ENCODE measurements around the gene RGS9BP. TPM values are rescaled to one million over a fixed set of nuclear protein-coding genes. Genes with fewer than 3 reads are reported as not detected.
"Not testable (repeated sequence)": the region's sequence is repeated elsewhere in the genome, so short reads cannot be mapped to it uniquely, and the experiment has no call there.

Gene RGS9BP
- total and polyA plus RNA-seq, 2 of the 13 experiments (the other 11 are each of a cell fraction or from before 2014, with no cell fraction given) = 0.01 TPM; not detected in 1

DNA sequence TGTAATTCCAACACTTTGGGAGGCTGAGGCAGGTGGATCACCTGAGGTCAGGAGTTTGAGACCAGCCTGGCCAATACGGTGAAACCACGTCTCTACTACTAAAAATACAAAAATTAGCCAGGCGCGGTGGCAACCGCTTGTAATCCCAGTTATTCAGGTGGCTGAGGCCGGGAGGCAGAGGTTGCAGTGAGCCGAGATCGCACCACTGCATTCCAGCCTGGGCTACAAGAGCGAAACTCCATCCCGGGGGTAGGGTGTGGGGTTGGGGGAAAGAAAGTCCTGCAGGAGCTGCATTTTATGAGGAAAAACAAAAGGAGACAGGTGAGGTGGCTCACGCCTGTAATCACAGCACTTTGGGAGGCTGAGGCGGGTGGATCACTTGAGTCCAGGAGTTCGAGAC, 23.3 kb upstream of the RGS9BP start:
- CTCF ChIA-PET (ENCODE audit: low intra/inter-chr PET ratio, low total read pairs) = not testable (repeated sequence)

DNA sequence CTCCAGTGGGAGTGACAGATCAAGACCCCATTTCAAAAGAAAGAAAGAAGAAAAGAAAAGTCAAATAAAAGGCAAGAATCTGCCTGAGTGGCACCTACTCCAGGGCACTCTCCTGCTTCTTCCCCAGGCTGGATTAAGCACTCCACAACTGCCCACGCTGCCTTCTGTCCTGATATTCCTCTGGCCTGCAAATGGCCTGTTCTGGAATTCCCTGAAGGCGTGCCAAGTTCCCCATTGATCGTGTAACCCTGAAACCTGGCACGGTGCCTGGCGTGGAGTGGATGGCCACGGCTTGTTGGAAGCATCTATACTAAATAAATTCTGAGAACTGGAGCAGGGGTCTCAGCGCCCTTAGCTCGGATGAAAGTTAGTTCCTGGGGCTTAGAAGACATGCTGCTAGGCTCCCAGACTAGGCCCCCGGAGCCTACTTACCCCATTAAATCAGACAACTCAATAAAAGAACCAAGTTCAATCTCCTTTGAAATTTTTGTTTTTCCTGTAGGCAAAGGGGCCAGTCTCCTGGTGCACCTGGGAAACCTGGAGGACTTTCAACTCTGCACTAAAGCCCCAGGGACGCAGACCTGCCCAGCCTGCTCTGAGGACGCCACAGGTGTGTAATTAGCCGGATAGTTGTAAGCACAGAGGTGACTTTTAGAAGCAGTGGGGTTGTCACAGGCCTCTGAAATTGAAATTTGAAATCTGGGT, 22.6 kb upstream of the RGS9BP start:
- POLR2A ChIA-PET = no interaction called here
- ATAC-seq (no peak), DNase-seq (ENCODE audit: low spot score) (no peak), FAIRE-seq (no peak)
- H3K9me3 ChIP-seq (ENCODE audit: low read length) = no peaks in the 10 kb centered on the region
- peaks cover 12 to 28% of the 10 kb centered on the region in 2 experiments; a peak in 4 of 5 replicates for H3K36me3 ChIP-seq (replicated peaks in 1 of 2; ENCODE audit: control insufficient read depth in 1 of 2, insufficient read depth in 2 of 2, low read length in 2 of 2)
- in situ Hi-C loops (cut with HindIII; ENCODE audit: extremely low pct_ligation_motif_present, low pct_unique_long_range_greater_than_20kb) (no loop called here), intact Hi-C loops (cut with micrococcal nuclease; ENCODE audit: unreplicated experiment) (no loop called here)
- H3K4me1 ChIP-seq (ENCODE audit: insufficient read depth, low read length) = no peaks in the 10 kb centered on the region
- H3K79me2 ChIP-seq (ENCODE audit: insufficient read depth, low read length) = no peaks in the 10 kb centered on the region
- CTCF ChIA-PET (ENCODE audit: low intra/inter-chr PET ratio, low total read pairs) = no interaction called here
- H2AFZ ChIP-seq (ENCODE audit: low read length) = no peak overlapping the region
- H3K4me2 ChIP-seq (ENCODE audit: low read depth, low read length) = no peak overlapping the region
- no peak overlapping the region for H3K4me3 ChIP-seq (replicated peaks in 1 of 3; ENCODE audit: insufficient read depth in 1 of 3, low read depth in 2 of 3, low read length in 3 of 3)
- TF ChIP-seq, protein P1, sequence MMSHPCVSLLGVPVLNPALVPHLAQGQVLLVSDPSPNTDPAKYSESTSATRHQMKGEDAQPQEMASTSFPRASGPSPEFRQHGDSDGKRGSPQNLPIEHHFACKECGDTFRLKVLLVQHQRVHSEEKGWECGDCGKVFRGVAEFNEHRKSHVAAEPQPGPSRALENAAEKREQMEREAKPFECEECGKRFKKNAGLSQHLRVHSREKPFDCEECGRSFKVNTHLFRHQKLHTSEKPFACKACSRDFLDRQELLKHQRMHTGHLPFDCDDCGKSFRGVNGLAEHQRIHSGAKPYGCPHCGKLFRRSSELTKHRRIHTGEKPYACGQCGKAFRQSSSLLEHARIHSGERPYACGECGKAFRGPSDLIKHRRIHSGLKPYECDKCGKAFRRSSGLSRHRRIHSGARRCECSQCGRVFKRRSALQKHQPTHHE (CRISPR knock-in tag; IDR thresholded peaks at IDR 0.05; ENCODE audit: borderline replicate concordance) = no peak
- TF ChIP-seq JARID2 (CRISPR knock-in tag; IDR thresholded peaks at IDR 0.05; ENCODE audit: insufficient replicate concordance) (no peak), HNRNPK (IDR thresholded peaks at IDR 0.05; ENCODE audit: low read depth, low read length, poor library complexity, severe bottlenecking) (no peak), NFE2L2 (IDR thresholded peaks at IDR 0.05; ENCODE audit: low read length) (no peak), SP4 (CRISPR knock-in tag; IDR thresholded peaks at IDR 0.05) (no peak), ISL2 (CRISPR knock-in tag; IDR thresholded peaks at IDR 0.05) (no peak), AGO2 (optimal IDR thresholded peaks at IDR 0.05; ENCODE audit: low read depth, low read length) (no peak)
- no TSS peak for BruUV-seq (replicated peaks)
- no peaks in the 10 kb centered on the region for H4K20me1 ChIP-seq (ENCODE audit: insufficient read depth, low read length)
- H3K9ac ChIP-seq (ENCODE audit: insufficient read depth, low read depth, low read length) = no peak overlapping the region
- H3K27me3 ChIP-seq (ENCODE audit: control insufficient read depth in 1 of 2, insufficient read depth in 2 of 2, low read length in 2 of 2) = no peaks in the 10 kb centered on the region
- H3K27ac ChIP-seq (ENCODE audit: extremely low read length, insufficient read depth, low read length) = no peak overlapping the region
- 96% methylated on average over 12 of the region's 12 CpGs for WGBS (ENCODE audit: low lambda C conversion rate)

More for the DNA sequence above, 23.3 kb upstream of the RGS9BP start:
- BruUV-seq (replicated peaks); H3K9ac ChIP-seq (ENCODE audit: insufficient read depth, low read depth, low read length); H4K20me1 ChIP-seq (ENCODE audit: insufficient read depth, low read length); ATAC-seq; H3K27ac ChIP-seq (ENCODE audit: extremely low read length, insufficient read depth, low read length); H3K27me3 ChIP-seq (ENCODE audit: control insufficient read depth in 1 of 2, insufficient read depth in 2 of 2, low read length in 2 of 2); H2AFZ ChIP-seq (ENCODE audit: low read length); H3K4me1 ChIP-seq (ENCODE audit: insufficient read depth, low read length); POLR2A ChIA-PET; H3K79me2 ChIP-seq (ENCODE audit: insufficient read depth, low read length); H3K4me2 ChIP-seq (ENCODE audit: low read depth, low read length); H3K4me3 ChIP-seq (replicated peaks in 1 of 3; ENCODE audit: insufficient read depth in 1 of 3, low read depth in 2 of 3, low read length in 3 of 3); in situ Hi-C loops (cut with HindIII; ENCODE audit: extremely low pct_ligation_motif_present, low pct_unique_long_range_greater_than_20kb); intact Hi-C loops (cut with micrococcal nuclease; ENCODE audit: unreplicated experiment); FAIRE-seq; DNase-seq (ENCODE audit: low spot score); H3K9me3 ChIP-seq (ENCODE audit: low read length): not testable (repeated sequence)
- peaks cover 16 to 32% of the 10 kb centered on the region in 2 experiments; a peak in 4 of 5 replicates for H3K36me3 ChIP-seq (replicated peaks in 1 of 2; ENCODE audit: control insufficient read depth in 1 of 2, insufficient read depth in 2 of 2, low read length in 2 of 2)
- 98% methylated on average over 13 of the region's 13 CpGs for WGBS (ENCODE audit: low lambda C conversion rate)

All from HepG2 (cell line).